C4-2B (cell line): ENCODE measurements around the gene SMYD2.

Experiments used
- H3K27ac ChIP-seq: fragments of 450-650 bp; 2 replicates; pipeline ENCODE4 v1.5.1; 2017
- CTCF ChIP-seq: fragments of 450-650 bp; conservative IDR thresholded peaks from 2 replicates; pipeline ENCODE4 v1.5.1; 2017; ENCODE audit warnings: mild to moderate bottlenecking
- ZFX ChIP-seq: fragments of 450-650 bp; IDR thresholded peaks from 2 replicates; pipeline ENCODE4 v1.6.1; 2017

The SMYD2 gene

GRCh38 chr1:214247501-214248041, 33.4 kb upstream of the SMYD2 start:
- TF ChIP-seq ZFX = no peak
- no peak for TF ChIP-seq CTCF
- no peak overlapping the region for H3K27ac ChIP-seq

- no peak for TF ChIP-seq ZFX
- no peak for TF ChIP-seq CTCF
- no peak overlapping the region for H3K27ac ChIP-seq
These were observed 32.5 kb upstream of the SMYD2 start for GRCh38 chr1:214248311-214249085.

- no peak overlapping the region for H3K27ac ChIP-seq
- TF ChIP-seq CTCF (no peak), ZFX (no peak)
These were observed 31.3 kb upstream of the SMYD2 start for GRCh38 chr1:214249651-214250050.

- TF ChIP-seq ZFX = no peak
- TF ChIP-seq CTCF = no peak
These were observed 29.6 kb upstream of the SMYD2 start for GRCh38 chr1:214251354-214251753.

GRCh38 chr1:214255509-214255908, 25.4 kb upstream of the SMYD2 start:
- H3K27ac ChIP-seq = no peak overlapping the region
- TF ChIP-seq ZFX (no peak), CTCF (no peak)

More at GRCh38 chr1:214251354-214251753, 29.6 kb upstream of the SMYD2 start:
- H3K27ac ChIP-seq = no peak overlapping the region

- TF ChIP-seq ZFX (no peak), CTCF (no peak)
These were observed 21.5 kb upstream of the SMYD2 start for GRCh38 chr1:214259353-214259977.

GRCh38 chr1:214260561-214261205, 20.3 kb upstream of the SMYD2 start:
- TF ChIP-seq CTCF = no peak
- TF ChIP-seq ZFX = no peak
- no peak overlapping the region for H3K27ac ChIP-seq

More at GRCh38 chr1:214259353-214259977, 21.5 kb upstream of the SMYD2 start:
- H3K27ac ChIP-seq = no peak overlapping the region
